Kidney tubule cell (primary cell): Measurements from ENCODE around the gene SASH1.

Source experiments
- DNase-seq: peaks from one replicate; pipeline ENCODE4 v3.0.0-alpha.2; 2018; ENCODE audit warnings: low spot score

SASH1 gene

DNA sequence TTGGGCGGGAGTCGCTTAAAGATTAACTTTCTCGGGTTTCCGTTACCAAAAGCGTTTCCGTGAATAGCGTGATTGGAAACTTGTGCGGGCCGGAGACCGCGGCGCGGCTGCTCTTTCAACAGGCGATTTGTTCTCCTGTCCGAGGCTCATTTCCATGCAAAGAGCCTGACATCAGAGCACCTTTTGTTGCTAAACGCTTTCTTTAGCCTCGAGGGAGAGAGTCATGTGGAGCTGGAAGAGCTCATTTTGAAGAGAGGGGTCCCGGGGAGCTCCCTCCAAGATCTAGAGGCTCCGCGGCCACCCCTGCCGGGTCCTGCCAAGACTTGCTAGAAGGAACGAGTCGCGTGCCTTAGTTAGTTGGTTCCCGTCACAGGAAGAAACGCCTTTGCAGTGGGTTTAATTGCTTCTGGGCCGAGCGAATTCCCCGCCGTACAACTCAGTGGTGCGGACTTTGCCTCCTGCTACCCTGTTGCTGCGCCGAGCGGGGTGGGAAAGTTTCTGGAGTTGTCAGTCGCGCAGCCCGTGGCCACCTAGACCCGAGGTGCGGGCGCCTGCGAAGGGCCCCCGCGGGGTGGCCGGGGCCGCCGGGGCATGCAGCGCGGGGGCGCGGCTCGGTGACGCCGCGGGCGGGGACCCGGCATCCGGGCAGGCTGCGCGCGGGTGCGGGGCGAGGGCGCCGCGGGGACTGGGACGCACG lies at the start of gene SASH1:
Gene SASH1 (plus strand): TSS at position 489 of the 697 bp plus-strand sequence. CDS start 230 bp downstream, outside the sequence.
- peak; percentile 86 for DNase-seq

DNA sequence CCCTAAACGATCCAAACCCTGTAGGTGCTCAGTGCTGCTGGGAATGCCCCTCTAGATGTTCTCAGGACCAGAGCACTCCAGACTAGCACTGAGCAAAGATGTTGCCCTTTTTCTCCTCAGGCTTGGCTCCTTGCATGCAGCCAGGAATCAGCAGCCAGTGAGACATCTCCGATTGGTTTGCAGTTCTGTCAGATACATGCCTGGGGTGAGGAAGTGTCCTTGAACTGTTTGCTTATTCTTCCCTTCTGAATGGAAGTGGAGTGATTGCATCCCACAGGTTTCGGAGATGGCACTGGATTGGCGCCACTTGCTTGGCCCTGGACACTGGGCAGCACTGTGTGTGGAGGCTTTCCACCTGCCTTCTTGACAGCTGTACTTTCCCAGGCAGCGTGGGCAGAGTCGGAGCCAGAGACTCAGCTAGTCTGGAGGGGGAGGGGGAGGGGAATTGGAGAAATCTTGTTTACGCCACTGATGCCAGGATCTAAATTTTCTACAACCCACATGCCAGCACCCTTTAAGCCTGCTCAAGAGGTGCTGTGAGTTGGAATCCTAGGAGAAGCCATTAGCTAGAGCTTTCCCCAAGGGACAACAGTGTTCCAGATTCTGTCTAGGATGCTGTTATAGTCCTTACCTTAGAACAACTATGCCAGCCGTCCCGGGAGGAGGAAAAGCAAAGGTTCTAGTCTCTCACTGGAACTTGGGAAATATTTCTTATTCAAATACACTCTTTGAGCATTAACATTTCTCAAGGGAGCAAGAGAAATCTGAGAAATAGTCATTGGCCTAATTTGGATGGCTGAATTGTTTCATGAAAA lies 49.2 kb upstream of the SASH1 start:
- no peak for DNase-seq

DNA sequence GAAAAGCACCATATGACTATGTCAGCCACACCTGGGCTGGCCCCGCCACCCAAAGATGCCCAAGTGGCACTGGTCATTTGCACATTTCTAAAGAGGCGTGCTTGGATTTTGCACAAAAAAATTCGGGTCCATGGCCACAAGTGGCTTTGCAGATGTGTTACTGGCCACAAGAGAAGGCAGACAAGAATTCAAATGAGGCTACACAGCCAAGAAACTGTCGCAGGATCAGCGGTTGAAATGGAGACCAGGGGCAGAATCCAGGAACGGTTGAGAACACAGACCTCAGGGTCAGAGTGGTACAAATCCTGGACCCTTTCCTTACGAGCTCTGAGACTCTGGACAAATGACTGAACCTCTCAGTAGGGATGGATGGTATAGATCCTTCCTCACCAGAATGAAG lies 48.6 kb upstream of the SASH1 start:
- DNase-seq, result no peak

DNA sequence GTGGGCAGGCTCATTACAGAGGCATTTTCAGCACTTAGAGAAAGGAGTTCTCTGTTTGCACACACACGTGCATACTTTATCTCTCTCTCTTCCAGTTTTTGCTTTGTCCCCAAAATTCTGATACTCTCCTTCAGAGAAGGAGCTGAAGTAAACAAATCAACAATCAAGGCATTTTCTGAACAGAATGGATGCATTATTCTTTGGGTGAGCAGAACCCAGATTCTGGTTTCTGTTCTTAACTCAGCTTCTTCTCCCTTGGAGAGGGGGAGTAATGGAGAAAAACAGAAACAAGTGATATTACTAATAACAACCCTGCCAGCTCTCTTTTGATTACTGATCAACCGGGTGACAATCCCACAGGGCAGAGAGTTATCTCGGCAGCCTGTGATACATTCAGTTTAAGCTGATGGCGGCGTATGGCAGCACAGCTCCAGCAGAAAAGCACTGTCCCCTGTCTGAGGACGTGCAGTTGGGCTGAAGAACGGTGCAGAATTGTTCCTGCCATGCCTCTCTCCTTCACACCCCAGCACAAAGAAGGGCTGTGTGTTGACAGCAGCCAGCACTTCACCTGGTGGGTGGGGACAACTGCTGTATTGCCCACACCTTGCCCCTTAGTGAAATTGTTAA lies 47.3 kb upstream of the SASH1 start:
- DNase-seq, result no peak

DNA sequence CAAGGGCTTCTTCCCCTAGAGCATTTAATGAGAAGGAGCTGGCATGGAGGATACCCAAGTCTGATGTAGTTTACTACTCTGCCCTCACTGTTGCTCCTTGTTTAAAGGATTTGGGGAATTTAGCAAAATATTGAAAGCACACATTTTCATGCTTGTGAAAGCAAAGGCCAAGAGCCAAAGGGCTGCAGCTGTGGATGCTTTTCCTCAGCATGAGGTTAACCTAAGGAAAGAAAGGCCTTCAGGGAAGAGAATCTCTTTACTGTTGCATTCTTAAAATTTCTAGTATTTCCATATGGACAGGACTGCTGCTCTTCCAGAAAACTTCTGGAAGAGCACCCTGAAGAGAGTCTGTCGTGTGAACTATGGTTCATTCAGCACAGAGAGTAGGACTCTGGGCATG lies 45.9 kb upstream of the SASH1 start:
- no peak for DNase-seq

DNA sequence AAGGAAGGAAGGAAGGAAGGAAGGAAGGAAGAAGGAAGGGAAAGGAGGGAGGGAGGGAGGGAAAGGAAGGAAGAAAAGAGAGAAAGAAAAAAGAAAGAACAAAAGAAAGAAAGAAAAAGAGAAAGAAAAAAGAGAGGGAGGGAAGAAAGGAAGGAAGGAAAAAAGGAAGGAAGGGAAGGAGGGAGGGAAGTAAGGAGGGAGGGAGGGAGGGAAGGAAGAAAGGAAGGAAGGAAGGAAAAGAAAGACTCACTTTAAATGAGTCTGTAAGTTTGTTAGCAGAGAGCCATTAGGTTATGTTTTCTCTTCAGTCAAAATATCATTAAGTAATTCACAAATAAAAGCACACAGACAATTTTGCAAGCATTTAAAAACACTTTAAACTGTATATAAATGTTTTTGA lies 44.0 kb upstream of the SASH1 start:
- no peak for DNase-seq

DNA sequence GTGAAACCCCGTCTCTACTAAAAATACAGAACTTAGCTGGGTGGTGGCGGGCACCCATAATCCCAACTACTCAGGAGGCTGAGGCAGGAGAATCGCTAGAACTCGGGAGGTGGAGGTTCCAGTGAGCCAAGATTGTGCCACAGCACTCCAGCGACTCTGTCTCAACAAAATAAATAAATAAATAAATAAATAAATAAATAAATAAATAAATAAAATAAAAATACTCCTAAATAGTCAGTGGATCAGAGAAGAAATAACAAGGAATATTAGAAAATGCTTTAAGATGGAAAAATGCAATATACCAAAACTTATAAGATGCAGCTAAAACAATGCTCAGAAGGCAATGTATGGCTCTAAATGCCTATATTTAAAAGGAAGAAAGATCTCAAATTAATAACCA lies 39.0 kb upstream of the SASH1 start:
- DNase-seq, result no peak

DNA sequence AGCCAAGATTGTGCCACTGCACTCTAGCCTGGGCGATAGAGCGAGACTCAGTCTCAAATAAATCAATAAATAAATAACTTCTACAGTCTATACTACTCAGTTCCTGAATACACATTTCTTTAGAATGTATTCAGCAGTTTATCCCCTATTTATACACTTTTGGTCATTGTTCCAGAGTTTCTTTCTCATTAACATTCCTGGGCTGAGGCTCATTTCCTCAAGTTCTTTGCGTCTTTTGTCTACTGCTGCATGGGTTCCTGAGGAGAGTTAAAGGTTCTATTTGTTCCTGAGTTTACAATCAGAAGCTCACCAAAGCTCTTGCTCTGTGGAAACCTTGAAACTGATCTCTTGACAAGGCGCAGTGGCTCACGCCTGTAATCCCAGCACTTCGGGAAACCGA lies 37.7 kb upstream of the SASH1 start:
- DNase-seq, result peak; percentile 25

DNA sequence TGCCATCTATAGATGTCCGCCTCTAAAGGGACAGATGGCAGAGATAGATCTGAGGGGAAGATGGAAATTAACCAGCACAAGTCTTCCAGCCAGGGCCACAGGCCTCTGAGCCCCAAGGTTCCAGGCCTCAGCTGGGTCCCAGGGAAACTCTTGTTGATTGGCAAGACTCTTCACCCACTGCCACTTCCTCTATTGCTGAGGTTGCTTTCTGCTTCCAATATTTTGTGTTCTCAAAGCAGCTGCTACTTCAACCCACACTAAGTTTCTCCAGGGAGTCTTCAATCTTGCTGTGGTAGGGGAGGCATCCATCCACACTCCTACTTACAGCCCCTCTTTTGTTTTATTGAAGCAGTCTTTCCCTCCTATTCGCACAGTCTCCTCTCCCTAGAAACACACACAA lies 36.4 kb upstream of the SASH1 start:
- DNase-seq, result no peak

DNA sequence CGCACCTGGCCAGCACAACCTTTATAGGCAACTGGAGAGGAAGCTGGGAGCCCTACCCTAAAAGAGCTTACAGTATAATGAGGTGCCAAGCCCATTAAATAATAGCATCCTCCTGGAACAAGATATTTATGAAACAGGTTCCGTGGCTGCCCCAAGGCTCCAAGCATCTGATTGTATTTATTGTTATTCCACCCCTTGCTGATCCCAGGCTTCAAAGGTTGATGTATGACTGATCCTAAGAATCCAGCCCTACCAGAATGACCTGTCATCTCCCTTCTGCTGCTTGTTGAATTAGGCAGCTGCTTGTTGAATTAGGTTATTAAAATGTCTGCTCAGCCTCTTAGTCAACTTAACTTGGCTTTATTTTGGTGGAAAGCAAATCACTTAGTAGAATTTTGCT lies 35.2 kb upstream of the SASH1 start:
- DNase-seq, result peak; percentile 28

DNA sequence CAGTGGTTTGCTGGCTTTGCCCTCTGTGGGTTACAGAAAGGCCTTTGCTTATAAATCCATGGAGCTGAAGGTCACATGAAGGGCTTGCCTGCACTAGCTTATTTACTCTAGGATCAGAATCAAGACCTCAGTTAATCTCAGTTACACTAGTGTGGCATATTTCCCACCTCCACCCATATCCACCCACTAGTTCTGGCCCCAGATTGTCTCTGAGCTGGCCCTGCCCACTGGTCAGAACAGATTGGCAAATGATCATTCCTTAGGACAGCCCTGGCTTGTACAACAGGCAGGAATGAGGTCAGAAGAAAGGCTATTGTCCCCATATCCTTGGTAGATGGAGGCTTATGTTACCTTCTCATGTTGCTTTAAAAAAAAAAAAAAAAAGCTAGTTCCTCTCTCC lies 33.3 kb upstream of the SASH1 start:
- no peak for DNase-seq

DNA sequence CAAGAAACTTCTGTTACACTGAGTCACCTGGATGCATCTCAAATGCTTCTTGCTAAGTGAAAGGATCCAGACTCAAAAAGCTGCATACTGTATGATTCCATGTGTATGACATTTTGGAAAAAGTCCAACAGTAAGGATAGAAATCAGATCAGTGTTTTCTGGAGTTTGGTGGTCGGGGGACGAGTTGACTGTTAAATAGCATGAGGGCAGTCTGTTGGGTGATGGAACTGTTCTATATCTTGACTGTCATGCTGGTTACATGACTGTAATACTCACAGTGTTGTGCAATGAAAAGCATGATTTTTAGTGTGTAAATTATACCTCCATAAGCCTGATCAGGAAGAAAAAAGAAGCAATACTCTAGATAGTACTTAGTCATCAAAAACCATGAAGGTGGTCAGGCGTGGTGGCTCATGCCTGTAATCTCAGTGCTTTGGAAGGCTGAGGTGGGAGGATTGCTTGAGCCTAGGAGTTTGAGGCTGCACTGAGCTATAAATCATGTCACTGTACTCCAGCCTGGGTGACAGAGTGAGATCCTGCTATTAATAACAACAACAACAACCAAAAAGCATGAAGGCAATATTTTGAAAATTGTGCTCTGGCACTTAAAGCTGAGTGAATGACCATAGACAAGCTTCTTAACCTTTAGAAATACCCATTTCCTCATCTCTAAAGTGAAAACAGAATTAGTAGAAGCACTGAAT lies 30.5 kb upstream of the SASH1 start:
- DNase-seq, result peak; percentile 59

DNA sequence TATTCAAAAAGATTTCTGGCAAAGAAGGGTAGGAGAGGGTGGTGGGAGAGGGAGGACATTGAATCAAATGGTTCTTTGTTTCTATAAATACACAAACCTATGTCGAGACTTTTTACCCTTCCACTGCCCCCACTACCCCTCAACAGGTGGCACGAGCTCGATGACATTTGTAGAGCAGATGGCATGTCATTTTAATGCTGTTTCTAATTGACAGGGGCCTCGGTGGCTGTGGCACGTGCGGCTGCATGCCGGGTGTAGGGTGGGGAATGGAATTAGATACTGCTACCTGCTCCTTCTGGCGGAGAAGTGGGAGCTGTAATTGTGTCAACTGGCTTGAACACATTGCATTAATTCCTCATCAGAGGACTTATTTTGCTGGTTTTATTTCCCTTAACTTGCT lies 29.1 kb upstream of the SASH1 start:
- no peak for DNase-seq

DNA sequence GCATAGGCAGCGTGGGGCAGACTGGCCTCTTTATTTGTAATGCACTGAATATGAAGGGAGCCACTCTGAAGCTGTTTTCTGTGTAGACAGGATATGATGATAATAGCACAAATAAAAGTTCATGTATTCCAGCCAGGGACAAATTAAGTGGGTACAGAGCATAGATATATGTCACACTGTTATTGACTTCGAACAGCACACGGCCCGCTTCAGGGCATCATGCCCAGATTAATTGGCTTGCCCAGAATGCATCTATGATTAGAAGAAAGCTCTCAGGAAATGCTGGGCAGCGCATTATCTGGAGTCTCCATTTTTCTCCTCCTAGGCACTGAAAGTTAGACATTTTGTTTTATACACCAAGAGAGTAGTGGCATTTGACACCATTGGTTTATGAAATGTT lies 26.3 kb upstream of the SASH1 start:
- no peak for DNase-seq

DNA sequence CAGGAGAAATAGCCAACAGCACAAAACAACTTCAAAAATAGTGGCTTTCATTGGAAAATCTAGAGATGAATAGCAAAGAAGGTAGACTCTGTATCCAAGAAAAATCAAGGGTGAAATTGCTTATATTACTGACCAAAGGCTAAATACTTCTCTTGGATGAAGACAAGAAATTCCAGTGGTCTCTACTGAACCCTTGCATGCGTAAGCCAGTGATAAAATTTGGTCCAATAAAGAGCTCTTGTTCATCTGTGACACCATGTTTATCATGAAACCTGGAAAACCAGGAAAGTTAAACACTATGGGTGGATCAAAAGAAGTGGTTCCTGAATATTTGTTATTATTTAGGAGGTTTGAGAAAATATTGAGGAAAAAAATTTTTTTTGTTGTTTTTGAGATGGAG lies 25.6 kb upstream of the SASH1 start:
- DNase-seq, result no peak

DNA sequence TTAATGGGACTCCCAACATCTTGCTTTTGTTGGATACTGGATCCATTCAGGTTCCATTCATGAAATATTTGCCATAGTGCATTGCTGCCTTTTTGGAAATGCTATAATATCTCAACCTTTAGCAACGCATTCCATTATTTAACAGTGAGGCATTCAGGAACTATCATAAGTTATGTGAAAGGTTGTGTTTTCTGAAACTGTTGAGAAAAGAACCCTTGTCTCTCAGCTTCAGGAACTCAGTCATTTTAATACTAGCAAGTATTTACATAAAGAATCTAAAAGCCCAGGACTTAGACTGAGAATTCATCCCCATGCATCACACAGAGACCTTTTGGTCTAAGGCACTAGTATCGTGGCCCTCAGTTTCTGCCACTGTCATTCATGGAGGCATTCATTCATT lies 24.9 kb upstream of the SASH1 start:
- DNase-seq, result no peak

DNA sequence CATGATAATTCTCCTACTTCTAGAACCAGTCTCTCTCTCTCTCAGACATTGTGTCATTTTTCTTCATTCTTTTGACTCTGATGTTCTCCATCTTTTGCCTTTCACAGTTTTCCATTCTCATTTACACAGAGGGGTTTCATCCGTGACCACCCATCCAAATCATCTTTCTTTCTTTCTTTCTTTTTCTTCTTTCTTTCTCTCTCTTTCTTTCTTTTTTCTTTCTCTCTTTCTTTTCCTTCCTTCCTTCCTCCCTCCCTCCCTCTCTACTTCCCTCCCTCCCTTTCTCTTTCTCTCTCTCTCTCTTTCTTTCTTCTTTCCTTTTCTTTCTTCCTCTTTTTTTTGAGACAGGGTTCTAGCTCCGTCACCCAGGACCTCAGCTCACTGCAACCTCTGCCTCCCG lies 19.9 kb upstream of the SASH1 start:
- no peak for DNase-seq

DNA sequence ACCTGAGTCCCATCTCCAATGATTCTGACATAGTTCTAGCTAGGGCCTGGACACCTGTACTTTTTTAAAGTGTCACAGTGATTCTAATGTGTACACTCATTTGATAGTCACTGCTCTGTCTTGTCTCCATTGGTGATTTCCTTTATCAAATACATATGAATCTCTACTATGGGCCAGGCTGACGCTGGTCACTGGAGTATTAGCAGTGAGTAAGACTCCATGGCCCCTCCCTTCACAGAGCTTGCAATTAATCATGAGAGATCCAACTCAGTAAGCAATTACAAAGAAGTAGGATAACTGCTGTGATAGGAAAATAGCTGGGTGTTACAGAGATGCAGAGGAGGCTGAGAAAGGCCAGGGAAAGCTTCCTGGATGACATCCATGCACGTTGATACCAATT lies 19.3 kb upstream of the SASH1 start:
- DNase-seq, result peak; percentile 80

DNA sequence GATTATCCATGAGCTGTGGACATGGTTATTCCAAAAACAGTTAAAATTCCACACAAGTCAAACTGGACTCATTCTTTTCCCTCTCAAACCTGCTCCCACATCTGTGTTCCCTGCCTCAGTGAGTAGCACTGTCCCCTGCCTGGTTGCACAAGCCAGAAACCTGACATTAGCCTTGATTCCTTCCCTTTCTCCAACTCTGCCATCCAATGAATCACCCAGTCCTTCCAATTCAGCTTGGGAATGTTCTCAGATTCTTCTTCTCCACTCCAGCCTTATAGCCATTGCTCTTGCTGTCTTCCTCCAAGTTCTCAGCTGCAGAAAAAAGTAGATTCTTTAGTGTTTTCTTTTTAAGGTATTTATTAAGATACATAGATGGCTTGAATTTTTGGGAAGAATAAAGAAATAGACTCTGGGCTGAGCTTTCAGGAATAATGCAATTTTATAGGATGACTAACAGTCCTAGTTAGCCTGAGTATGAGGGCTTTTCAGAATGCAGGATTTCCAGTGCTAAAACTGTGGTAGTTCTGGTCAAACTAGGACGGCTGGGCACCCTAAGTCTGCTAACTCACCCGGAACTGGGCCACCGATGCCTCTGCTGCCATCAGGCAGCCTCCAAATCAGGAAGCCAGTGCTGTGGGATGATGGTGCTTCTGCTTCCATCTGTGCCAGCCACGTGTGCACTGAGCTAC lies 18.2 kb upstream of the SASH1 start:
- peak; percentile 44 for DNase-seq

DNA sequence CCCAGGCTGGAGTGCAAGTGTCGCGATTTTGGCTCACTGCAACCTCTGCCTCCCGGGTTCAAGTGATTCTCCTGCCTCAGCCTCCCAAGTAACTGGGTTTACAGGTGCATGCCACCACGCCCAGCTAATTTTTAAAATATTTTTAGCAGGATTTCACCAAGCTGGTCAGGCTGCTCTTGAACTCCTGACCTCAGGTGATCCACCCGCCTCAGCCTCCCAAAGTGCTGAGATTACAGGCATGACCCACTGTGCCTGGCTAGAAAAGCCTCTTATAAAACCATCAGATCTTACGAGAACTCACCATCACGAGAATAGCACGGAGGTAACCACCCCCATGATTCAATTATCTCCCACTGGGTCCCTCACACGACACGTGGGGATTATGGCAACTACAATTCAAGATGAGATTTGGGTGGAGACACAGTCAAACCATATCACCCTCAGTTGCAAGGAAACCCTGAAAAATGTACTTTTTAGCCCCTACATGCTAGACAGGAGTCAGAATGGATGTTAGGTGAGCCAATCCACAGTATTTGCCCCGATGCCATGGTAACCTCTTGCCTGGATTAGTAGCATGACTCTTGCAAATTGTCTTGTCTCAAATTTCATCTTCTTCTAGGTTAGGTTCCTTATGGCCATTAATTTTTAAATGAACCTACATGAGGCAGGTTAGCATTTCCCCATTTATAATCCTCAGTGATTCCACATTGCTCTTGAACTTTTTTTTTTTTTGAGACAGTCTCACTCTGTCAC lies 17.1 kb upstream of the SASH1 start:
- DNase-seq, result no peak

DNA sequence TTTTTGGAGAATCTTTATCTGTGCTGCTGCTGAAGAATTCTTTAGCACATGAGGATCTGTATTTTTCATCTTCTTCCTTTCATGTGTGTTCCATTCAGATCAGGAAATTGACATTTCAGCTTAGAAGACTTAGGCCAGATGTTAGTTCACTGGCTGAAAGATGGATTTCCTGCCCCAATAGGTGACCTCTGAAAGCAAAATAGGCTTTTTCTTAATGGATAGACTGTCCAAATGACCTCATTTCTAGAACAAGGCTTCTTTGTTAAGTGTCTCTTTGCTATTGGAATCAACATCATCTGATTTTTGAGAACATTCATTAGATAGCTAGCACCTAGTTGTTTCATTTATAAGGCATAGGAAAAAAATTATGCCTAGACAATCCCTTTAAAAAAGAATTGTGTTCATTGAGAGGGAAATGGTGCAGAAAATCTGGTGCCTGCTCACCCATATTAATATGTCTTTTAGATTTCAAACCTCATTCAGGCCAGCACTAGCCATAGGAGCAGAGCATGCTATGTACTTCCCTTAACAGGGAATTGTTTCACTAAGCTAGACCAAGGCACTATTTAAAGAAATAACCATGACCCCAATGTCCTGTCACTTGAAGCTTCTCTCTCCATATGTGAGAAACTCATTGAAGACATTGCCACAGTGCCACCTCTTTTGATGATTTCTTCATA lies 13.6 kb upstream of the SASH1 start:
- DNase-seq, result no peak
